Activated naive CD4-positive, alpha-beta T cell treated with anti-CD3 and anti-CD28 coated beads for 36 hours (primary cell): ENCODE results near the gene APOO. TPM values are rescaled to one million over a fixed set of nuclear protein-coding genes. Genes with fewer than 3 reads are reported as not detected.

ENCODE experiments used
- CTCF ChIA-PET: fragments of 350-600 bp; sonication (Branson Sonifier 250); formaldehyde crosslinking; loops from one replicate; lab custom pipeline; 2021; ENCODE audit warnings: antibody characterized with exemption; lab: Charles Lee
- DNase-seq: peaks from one replicate; pipeline ENCODE4 v3.0.0-alpha.2; 2020
- H3K27ac Mint-ChIP-seq: one replicate; pipeline ENCODE4 v1.8.0; 2021; ENCODE audit warnings: mild to moderate bottlenecking, mixed read lengths
- H3K27me3 Mint-ChIP-seq: one replicate; pipeline ENCODE4 v1.8.0; 2021; ENCODE audit warnings: low read depth, mixed read lengths
- H3K36me3 Mint-ChIP-seq: one replicate; pipeline ENCODE4 v1.8.0; 2021; ENCODE audit warnings: low read depth, mixed read lengths
- H3K4me1 Mint-ChIP-seq: one replicate; pipeline ENCODE4 v1.8.0; 2021; ENCODE audit warnings: low read depth, mixed read lengths
- H3K4me3 Mint-ChIP-seq: one replicate; pipeline ENCODE4 v1.8.0; 2021; ENCODE audit warnings: mild to moderate bottlenecking, moderate library complexity, mixed read lengths
- H3K9me3 Mint-ChIP-seq: one replicate; pipeline ENCODE4 v1.8.0; 2021; ENCODE audit warnings: mixed read lengths
- intact Hi-C: fragments of 100-400 bp; cut with micrococcal nuclease; formaldehyde crosslinking; loops from one replicate; pipeline ENCODE4 v1.15.1; 2023
- total RNA-seq, 2 experiments: library from RNA; stranded (reverse); gene quantifications; one replicate each; pipeline ENCODE4 v1.2.3, GENCODE V29; 2021

APOO gene
- total RNA-seq, 2 experiments from 2014 or later: 41.3 to 49.5 TPM

DNA sequence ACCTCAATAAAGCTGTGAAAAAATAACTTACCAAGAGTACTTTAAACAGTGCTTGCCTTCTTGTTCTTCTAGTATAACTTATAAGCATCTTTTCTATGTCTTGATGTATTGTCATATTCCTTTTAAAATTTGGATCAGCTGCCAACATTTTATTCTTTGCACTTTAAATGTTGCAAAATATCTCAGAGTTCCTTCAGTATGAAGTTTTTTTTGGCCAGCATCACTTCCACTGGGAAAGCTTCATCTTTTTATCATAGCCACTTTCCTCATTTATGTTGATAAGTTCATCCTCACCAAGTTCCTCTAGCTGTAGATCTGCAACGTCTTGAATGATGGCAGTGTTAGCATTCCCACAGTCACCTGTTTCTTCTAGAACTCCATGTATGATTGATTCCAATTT is 24.3 kb upstream of the APOO start:
- H3K27ac Mint-ChIP-seq: no peak overlapping the region
- DNase-seq: no peak

DNA sequence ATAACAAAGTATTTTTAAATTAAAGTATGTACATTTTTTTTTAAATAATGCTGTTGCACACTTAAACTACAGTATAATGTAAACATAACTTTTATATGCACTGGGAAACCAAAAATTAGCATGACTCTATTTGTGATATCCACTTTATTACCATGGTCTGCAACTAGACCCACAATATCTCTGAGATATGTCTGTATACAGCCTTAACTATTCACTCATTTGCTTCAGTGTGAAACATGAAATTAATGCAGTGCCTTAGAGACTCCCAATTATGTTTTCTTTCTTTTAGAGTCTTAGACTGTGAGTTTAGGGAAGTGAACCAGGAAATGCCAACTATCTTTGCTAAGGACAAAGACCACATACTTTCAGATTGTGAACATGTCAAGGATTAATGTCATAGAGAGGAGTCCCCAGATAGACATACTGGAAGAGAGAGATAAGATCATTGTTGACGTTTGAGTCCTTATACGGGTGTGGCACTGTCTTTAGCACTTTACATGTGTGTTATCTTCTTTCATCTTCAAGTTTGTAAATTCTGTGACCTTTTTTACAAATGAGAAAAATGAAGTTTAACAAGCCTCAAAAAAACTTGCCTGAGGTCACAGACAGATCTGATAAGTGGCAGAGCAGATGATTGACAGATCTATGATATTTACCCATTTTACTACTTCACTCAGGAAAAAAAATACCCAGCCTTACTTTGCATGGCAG is 23.3 kb upstream of the APOO start:
- Mint-ChIP-seq H3K27me3 (no peaks in the 10 kb centered on the region), H3K4me1 (peaks cover 21% of the 10 kb centered on the region), H3K9me3 (no peaks in the 10 kb centered on the region), H3K36me3 (no peaks in the 10 kb centered on the region), H3K4me3 (no peak overlapping the region), H3K27ac (no peak overlapping the region)
- DNase-seq: no peak
- intact Hi-C loops: no loop called here
- CTCF ChIA-PET: interaction anchor here (0.8 kb wide), 1 partner anchor 25 kb away, joined by 4 read pairs; no protein-coding TSS in a partner anchor

More for the DNA sequence above, 24.3 kb upstream of the APOO start:
- intact Hi-C loops: no loop called here
- H3K4me1 Mint-ChIP-seq: peaks cover 21% of the 10 kb centered on the region
- CTCF ChIA-PET: interaction anchor here (0.5 to 0.8 kb wide), 2 partner anchors 24 to 65 kb away, joined by 3 to 4 read pairs; no protein-coding TSS in a partner anchor
- no peak overlapping the region for H3K4me3 Mint-ChIP-seq
- no peaks in the 10 kb centered on the region for H3K36me3 Mint-ChIP-seq
- H3K9me3 Mint-ChIP-seq: no peaks in the 10 kb centered on the region
- no peaks in the 10 kb centered on the region for H3K27me3 Mint-ChIP-seq

GRCh38 chrX:23926015-23926414 is 18.3 kb upstream of the APOO start:
- H3K4me1 Mint-ChIP-seq: peaks cover 2% of the 10 kb centered on the region
- H3K27me3 Mint-ChIP-seq: no peaks in the 10 kb centered on the region
- H3K27ac Mint-ChIP-seq: no peak overlapping the region
- intact Hi-C loops: no loop called here
- DNase-seq: no peak
- no peaks in the 10 kb centered on the region for H3K9me3 Mint-ChIP-seq
- CTCF ChIA-PET: no interaction called here
- no peak overlapping the region for H3K4me3 Mint-ChIP-seq
- H3K36me3 Mint-ChIP-seq: no peaks in the 10 kb centered on the region

GRCh38 chrX:23919706-23920320 is 12.1 kb upstream of the APOO start:
- H3K4me1 Mint-ChIP-seq: no peaks in the 10 kb centered on the region
- no peaks in the 10 kb centered on the region for H3K36me3 Mint-ChIP-seq
- CTCF ChIA-PET: no interaction called here
- peak; percentile 25 for DNase-seq
- no peaks in the 10 kb centered on the region for H3K9me3 Mint-ChIP-seq
- no peak overlapping the region for H3K27ac Mint-ChIP-seq
- H3K27me3 Mint-ChIP-seq: no peaks in the 10 kb centered on the region
- no peak overlapping the region for H3K4me3 Mint-ChIP-seq
- intact Hi-C loops: no loop called here

GRCh38 chrX:23919148-23919547 is 11.4 kb upstream of the APOO start:
- Mint-ChIP-seq H3K27ac (no peak overlapping the region), H3K27me3 (no peaks in the 10 kb centered on the region), H3K4me3 (no peak overlapping the region), H3K36me3 (no peaks in the 10 kb centered on the region), H3K4me1 (no peaks in the 10 kb centered on the region), H3K9me3 (no peaks in the 10 kb centered on the region)
- intact Hi-C loops: no loop called here
- no peak for DNase-seq
- CTCF ChIA-PET: no interaction called here

DNA sequence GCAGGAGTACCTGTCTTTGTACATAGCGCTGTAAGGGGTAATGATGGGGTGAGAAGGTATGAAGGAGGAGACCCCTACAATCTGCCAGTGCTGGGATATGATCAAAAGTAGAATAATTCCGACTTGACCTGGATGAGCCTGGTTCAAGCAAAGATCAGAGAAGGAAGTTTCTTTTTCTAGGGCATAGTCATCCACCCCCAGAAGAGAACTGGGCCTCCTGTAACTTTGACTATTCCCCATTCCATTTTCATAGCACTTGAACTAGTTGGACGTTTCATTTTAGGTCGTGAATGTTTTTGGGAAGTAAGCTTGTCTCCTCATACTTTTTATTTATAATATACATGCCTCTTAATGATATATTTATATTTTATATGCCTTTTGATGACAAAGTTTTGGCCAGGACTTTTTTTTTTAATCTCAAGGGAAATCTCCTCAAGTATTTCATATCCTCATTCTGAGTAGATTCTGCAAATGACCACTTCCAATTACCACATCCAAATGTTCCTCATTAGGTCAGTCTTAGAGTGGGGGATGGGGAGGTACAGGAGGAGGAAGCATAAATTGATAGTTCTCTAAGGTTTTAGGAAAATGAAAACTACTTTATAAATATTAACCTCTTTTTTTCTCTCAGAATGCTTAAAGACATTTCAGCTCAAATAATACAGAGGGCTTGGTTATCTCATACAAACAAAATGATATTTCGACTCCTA is 3.5 kb upstream of the APOO start:
- Mint-ChIP-seq H3K4me3 (no peak overlapping the region), H3K27ac (no peak overlapping the region), H3K36me3 (no peaks in the 10 kb centered on the region), H3K9me3 (no peaks in the 10 kb centered on the region), H3K4me1 (peaks cover 14% of the 10 kb centered on the region), H3K27me3 (no peaks in the 10 kb centered on the region)
- intact Hi-C loops: no loop called here
- CTCF ChIA-PET: interaction anchor here (0.7 kb wide), 1 partner anchor 13 kb away, joined by 4 read pairs; no protein-coding TSS in a partner anchor
- DNase-seq: no peak

GRCh38 chrX:23908219-23909004 is 674 bp upstream of the APOO start:
- CTCF ChIA-PET: interaction anchor here (0.6 to 1.7 kb wide), 7 partner anchors 13 to 498 kb away, joined by 3 to 11 read pairs (median 3); partner anchors contain the start of genes ACOT9 and EIF2S3
- intact Hi-C loops: loop anchor here (1.0 to 10.0 kb wide), 5 partner anchors 45 to 559 kb away; partner anchors contain the start of genes PDK3 and PRDX4

DNA sequence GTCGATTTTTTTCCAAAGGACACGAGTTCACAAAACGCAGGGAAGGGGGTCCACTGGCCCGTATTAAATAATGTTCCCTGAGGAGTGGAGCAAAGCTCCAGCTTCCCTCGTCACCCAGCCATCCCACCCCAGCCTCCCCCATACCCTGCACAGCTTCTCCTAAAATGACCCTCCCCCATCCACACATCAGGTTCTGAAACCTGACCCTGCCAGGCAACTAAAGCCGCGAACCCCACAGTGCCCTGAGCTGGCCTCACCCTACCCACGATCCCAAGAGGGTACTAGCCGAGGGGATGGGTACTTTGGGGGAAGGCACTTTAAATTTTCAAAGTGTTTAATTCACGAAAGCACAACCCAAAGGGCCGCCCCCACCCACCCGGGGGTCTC is 634 bp downstream of the APOO start:
- peak overlapping the region; percentile 75 for H3K4me3 Mint-ChIP-seq
- DNase-seq: no peak
- intact Hi-C loops: loop anchor here (1.0 to 10.0 kb wide), 9 partner anchors 118 to 560 kb away; partner anchors contain the start of genes ACOT9, EIF2S3, PDK3 and PRDX4
- CTCF ChIA-PET: interaction anchor here (0.7 to 1.7 kb wide), 7 partner anchors 21 to 152 kb away, joined by 3 to 11 read pairs (median 4); partner anchors contain the start of genes EIF2S3 and SAT1
- peaks cover 21% of the 10 kb centered on the region for H3K4me1 Mint-ChIP-seq
- peaks cover 1% of the 10 kb centered on the region for H3K36me3 Mint-ChIP-seq
- peak overlapping the region; percentile 91 for H3K27ac Mint-ChIP-seq
- no peaks in the 10 kb centered on the region for H3K9me3 Mint-ChIP-seq
- H3K27me3 Mint-ChIP-seq: no peaks in the 10 kb centered on the region

More at GRCh38 chrX:23908219-23909004, 674 bp upstream of the APOO start:
- H3K27ac Mint-ChIP-seq: peak overlapping the region; percentile 91
- peak; percentile 20 for DNase-seq
- peaks cover 1% of the 10 kb centered on the region for H3K36me3 Mint-ChIP-seq
- H3K4me1 Mint-ChIP-seq: peaks cover 21% of the 10 kb centered on the region
- H3K9me3 Mint-ChIP-seq: no peaks in the 10 kb centered on the region
- no peaks in the 10 kb centered on the region for H3K27me3 Mint-ChIP-seq
- H3K4me3 Mint-ChIP-seq: peak overlapping the region; percentile 75

DNA sequence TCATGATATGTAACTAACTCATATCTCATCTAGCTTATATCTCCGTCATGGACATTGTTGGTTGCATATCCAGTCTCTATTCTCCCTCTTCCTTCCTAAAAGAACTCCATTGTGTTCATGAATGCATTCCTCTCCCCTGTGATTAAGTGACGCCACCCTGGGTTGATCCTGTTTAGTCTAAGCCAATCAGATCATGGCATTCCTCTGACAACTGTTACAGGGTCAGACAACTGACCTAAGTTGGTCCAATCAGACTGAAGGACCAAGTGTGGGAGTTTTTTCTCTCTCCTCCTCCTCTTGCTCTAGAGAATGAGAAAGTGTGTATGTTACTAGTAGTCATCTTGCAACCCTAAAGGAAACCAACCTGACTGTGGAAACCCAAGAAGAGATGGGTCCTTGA is 3.6 kb downstream of the APOO start:
- Mint-ChIP-seq H3K9me3 (no peaks in the 10 kb centered on the region), H3K4me1 (peaks cover 20% of the 10 kb centered on the region), H3K27me3 (no peaks in the 10 kb centered on the region), H3K4me3 (no peak overlapping the region), H3K36me3 (peaks cover 1% of the 10 kb centered on the region), H3K27ac (no peak overlapping the region)
- no peak for DNase-seq
- CTCF ChIA-PET: interaction anchor here (0.6 to 5.7 kb wide), 4 partner anchors 150 to 220 kb away, joined by 3 to 62 read pairs (median 4); no protein-coding TSS in a partner anchor
- intact Hi-C loops: loop anchor here (10.0 kb wide), 1 partner anchor 239 kb away; the partner anchor contains the start of gene PRDX4

DNA sequence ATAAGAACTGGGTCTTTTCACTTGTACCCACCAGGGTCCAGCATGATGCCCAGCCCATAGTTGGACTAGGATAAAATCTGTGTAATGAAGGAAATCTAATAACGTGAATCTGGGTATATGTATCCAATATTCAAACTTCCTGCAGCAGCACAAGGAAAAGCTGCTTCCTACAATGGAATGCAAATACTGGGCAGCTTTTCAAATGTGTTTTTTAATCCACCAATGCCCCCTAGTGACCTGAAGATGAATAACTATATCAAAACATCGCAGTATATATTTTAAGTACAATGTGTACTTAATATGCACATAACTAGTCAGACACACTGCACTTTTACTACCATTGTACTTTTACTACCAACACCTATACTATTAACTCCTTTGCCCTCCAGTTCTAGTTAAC is 5.3 kb downstream of the APOO start:
- no peak for DNase-seq
- intact Hi-C loops: loop anchor here (1.0 to 10.0 kb wide), 5 partner anchors 91 to 238 kb away; partner anchors contain the start of genes PRDX4 and SAT1
- no peaks in the 10 kb centered on the region for H3K9me3 Mint-ChIP-seq
- H3K36me3 Mint-ChIP-seq: peaks cover 1% of the 10 kb centered on the region
- CTCF ChIA-PET: interaction anchor here (0.6 to 5.7 kb wide), 37 partner anchors 13 to 355 kb away, joined by 3 to 62 read pairs (median 4); partner anchors contain the start of gene SAT1
- no peak overlapping the region for H3K4me3 Mint-ChIP-seq
- H3K27ac Mint-ChIP-seq: no peak overlapping the region
- peaks cover 11% of the 10 kb centered on the region for H3K4me1 Mint-ChIP-seq
- no peaks in the 10 kb centered on the region for H3K27me3 Mint-ChIP-seq

GRCh38 chrX:23901805-23902204 is 5.9 kb downstream of the APOO start:
- H3K4me3 Mint-ChIP-seq: no peak overlapping the region
- intact Hi-C loops: loop anchor here (1.0 to 10.0 kb wide), 5 partner anchors 91 to 237 kb away; partner anchors contain the start of genes PRDX4 and SAT1
- H3K27me3 Mint-ChIP-seq: no peaks in the 10 kb centered on the region
- no peak overlapping the region for H3K27ac Mint-ChIP-seq
- no peaks in the 10 kb centered on the region for H3K9me3 Mint-ChIP-seq
- peaks cover 1% of the 10 kb centered on the region for H3K36me3 Mint-ChIP-seq
- CTCF ChIA-PET: interaction anchor here (0.6 to 5.7 kb wide), 39 partner anchors 13 to 295 kb away, joined by 3 to 62 read pairs (median 4); partner anchors contain the start of gene SAT1
- peaks cover 11% of the 10 kb centered on the region for H3K4me1 Mint-ChIP-seq
- DNase-seq: peak; percentile 61
